Duodenal mucosa (tissue), 2 donors: ENCODE results near the gene PTPRE.

Experiments
- H3K27ac ChIP-seq: one replicate; pipeline ENCODE4 v1.7.0; 2013; ENCODE audit warnings: low read depth, low read length
- H3K27me3 ChIP-seq, 2 donors: one replicate each; pipeline ENCODE4 v1.7.0; 2013; ENCODE audit warnings: low read length in 2 of 2, control low read depth in 1 of 2; ENCODE audit not compliant: insufficient read depth in 2 of 2, control insufficient read depth in 1 of 2
- H3K36me3 ChIP-seq, 2 donors: one replicate each; pipeline ENCODE4 v1.7.0; 2013; ENCODE audit warnings: low read length in 2 of 2, control low read depth in 1 of 2; ENCODE audit not compliant: insufficient read depth in 2 of 2, control insufficient read depth in 1 of 2
- H3K4me1 ChIP-seq, 2 donors: one replicate each; pipeline ENCODE4 v1.7.0; 2013; ENCODE audit warnings: low read length in 2 of 2, control low read depth in 1 of 2; ENCODE audit not compliant: insufficient read depth in 2 of 2, control insufficient read depth in 1 of 2
- H3K4me3 ChIP-seq, 2 donors: one replicate each; pipeline ENCODE4 v1.7.0; 2013; ENCODE audit warnings: low read length in 2 of 2, low read depth in 1 of 2
- H3K9ac ChIP-seq, 2 donors: one replicate each; pipeline ENCODE4 v1.7.0; 2013; ENCODE audit warnings: low read length in 2 of 2, low read depth in 1 of 2
- H3K9me3 ChIP-seq, 2 donors: one replicate each; pipeline ENCODE4 v1.7.0; 2013; ENCODE audit warnings: low read length in 2 of 2, control low read depth in 1 of 2; ENCODE audit not compliant: control insufficient read depth in 1 of 2

The PTPRE gene

GRCh38 chr10:127937069-127937468, 30.2 kb downstream of the PTPRE start:
- H3K9ac ChIP-seq: no peak overlapping the region
- no peak overlapping the region for H3K4me3 ChIP-seq
- no peak overlapping the region for H3K27ac ChIP-seq
- H3K4me1 ChIP-seq: no peaks in the 10 kb centered on the region
- peaks cover 0 to 7% of the 10 kb centered on the region in 2 donors for H3K36me3 ChIP-seq
- no peaks in the 10 kb centered on the region for H3K27me3 ChIP-seq
- no peaks in the 10 kb centered on the region for H3K9me3 ChIP-seq

GRCh38 chr10:127937915-127938463, 31.1 kb downstream of the PTPRE start:
- Histone ChIP-seq H3K9me3 (no peaks in the 10 kb centered on the region), H3K27me3 (no peaks in the 10 kb centered on the region), H3K27ac (no peak overlapping the region), H3K36me3 (peaks cover 0 to 7% of the 10 kb centered on the region in 2 donors), H3K4me1 (no peaks in the 10 kb centered on the region), H3K9ac (no peak overlapping the region), H3K4me3 (no peak overlapping the region)

GRCh38 chr10:127939786-127940330, 33.0 kb downstream of the PTPRE start:
- no peak overlapping the region for H3K9ac ChIP-seq
- no peaks in the 10 kb centered on the region for H3K27me3 ChIP-seq
- H3K4me3 ChIP-seq: no peak overlapping the region
- no peaks in the 10 kb centered on the region for H3K4me1 ChIP-seq
- no peaks in the 10 kb centered on the region for H3K9me3 ChIP-seq
- H3K36me3 ChIP-seq: peaks cover 0 to 3% of the 10 kb centered on the region in 2 donors
- H3K27ac ChIP-seq: no peak overlapping the region

DNA sequence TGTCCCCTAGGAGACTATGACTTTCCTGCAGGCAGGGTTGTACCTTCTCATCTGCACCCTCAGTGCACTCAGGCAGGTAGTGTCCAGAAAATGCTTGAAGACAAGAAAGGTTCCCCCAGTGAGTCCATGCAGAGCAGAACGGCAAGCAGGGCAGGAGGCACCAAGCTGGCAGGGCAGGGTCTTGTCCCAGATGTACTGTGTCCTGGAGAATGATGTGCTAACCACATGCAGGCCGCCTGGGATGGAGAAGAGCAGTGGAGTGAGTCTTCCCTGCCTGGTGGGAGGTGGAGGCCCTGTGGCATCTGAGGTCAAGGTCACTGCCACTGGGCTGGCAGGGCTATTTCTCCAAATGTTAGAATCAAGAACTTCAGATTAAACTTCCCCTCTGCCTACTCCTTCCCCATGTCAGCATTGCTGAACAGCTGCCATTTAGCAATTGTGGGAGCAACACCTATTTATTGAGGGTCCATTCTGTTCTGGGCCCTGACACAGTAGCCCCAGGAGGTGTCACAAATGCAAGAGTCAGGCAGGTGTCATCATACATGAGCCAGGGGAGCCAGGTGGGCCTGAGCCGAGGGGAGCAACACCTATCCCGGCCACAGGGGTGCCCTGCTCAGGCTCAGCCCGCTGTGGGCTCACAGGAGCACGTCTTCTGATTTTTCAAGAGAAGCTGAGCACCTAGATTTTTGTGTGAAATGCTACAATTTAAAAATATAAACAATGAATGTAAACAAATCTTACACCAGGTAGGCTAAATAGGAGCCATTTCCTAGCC, 34.1 kb downstream of the PTPRE start:
- no peaks in the 10 kb centered on the region for H3K27me3 ChIP-seq
- peaks cover 0 to 11% of the 10 kb centered on the region in 2 donors for H3K4me1 ChIP-seq
- no peak overlapping the region for H3K9ac ChIP-seq
- H3K36me3 ChIP-seq: no peaks in the 10 kb centered on the region
- H3K4me3 ChIP-seq: no peak overlapping the region
- no peak overlapping the region for H3K27ac ChIP-seq
- no peaks in the 10 kb centered on the region for H3K9me3 ChIP-seq

DNA sequence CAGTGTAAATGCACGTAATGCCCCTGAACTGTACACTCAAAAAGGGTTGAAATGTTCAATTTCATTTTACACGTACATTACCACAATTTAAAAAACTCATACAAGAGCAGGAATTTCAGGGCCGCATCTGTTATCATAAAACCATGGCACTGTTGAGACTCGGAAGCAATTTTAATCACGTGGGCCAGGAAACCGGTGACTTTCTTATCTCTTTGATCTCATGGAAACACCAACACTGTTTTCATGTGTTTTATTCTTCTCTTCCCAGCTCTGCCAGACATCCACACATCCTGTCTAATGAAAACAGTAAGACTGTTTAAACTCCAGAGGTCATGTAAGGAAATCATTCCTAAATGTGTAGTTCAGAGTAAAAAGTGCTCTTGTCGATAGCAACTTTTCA, 35.9 kb downstream of the PTPRE start:
- Histone ChIP-seq H3K4me1 (peaks cover 0 to 11% of the 10 kb centered on the region in 2 donors), H3K27ac (no peak overlapping the region), H3K4me3 (no peak overlapping the region), H3K36me3 (no peaks in the 10 kb centered on the region), H3K9ac (no peak overlapping the region), H3K27me3 (no peaks in the 10 kb centered on the region), H3K9me3 (no peaks in the 10 kb centered on the region)

GRCh38 chr10:127943336-127943910, 36.5 kb downstream of the PTPRE start:
- Histone ChIP-seq H3K27me3 (no peaks in the 10 kb centered on the region), H3K27ac (no peak overlapping the region), H3K9me3 (no peaks in the 10 kb centered on the region), H3K4me3 (no peak overlapping the region), H3K9ac (no peak overlapping the region), H3K36me3 (no peaks in the 10 kb centered on the region), H3K4me1 (peaks cover 0 to 11% of the 10 kb centered on the region in 2 donors)

- Histone ChIP-seq H3K9me3 (no peaks in the 10 kb centered on the region), H3K27ac (no peak overlapping the region), H3K27me3 (no peaks in the 10 kb centered on the region), H3K9ac (no peak overlapping the region), H3K4me3 (no peak overlapping the region), H3K36me3 (no peaks in the 10 kb centered on the region), H3K4me1 (peaks cover 0 to 11% of the 10 kb centered on the region in 2 donors)
Observed at GRCh38 chr10:127944256-127944655, 37.4 kb downstream of the PTPRE start.

- Histone ChIP-seq H3K4me1 (peaks cover 0 to 11% of the 10 kb centered on the region in 2 donors), H3K9ac (no peak overlapping the region), H3K27ac (no peak overlapping the region), H3K36me3 (no peaks in the 10 kb centered on the region), H3K9me3 (no peaks in the 10 kb centered on the region), H3K27me3 (no peaks in the 10 kb centered on the region), H3K4me3 (no peak overlapping the region)
Observed at GRCh38 chr10:127945341-127945758, 38.4 kb downstream of the PTPRE start.

DNA sequence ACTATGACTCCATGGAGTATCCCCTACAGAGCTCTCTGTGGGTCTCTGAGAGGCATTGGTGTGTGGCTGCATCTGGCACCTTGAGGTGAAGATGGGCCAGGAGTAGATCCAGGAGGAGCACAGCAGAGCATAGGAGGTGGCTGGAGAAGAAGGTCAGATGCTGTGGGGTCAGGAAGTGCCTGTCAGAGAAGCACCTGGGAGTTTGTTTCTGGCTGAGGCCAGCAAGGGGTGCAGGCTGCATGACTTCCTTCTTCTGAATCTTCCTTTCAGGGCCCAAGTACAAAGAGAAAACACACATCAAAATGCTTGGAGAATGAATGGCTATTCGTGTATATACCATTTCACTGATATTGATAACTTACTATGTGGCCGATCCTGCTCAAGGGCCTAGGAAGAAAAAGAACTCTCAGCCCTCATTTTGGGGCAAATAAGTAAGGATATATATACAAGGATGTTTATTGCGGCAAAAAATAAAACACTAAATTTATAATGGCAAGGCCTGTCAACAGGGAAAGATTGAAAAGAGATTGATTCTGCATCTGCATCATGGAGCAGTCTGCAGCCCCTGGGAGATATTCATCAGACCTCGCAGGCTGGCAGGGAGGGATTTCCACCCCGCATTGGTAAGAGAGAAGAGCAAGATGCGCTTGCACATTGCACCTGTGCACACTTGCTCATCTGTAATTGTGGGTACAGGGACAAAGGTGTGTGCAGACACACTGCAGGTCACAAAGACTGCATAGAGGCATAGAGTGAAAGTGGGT, 39.2 kb downstream of the PTPRE start:
- Histone ChIP-seq H3K27me3 (no peaks in the 10 kb centered on the region), H3K4me1 (peaks cover 0 to 11% of the 10 kb centered on the region in 2 donors), H3K27ac (no peak overlapping the region), H3K36me3 (no peaks in the 10 kb centered on the region), H3K9ac (no peak overlapping the region), H3K4me3 (no peak overlapping the region), H3K9me3 (no peaks in the 10 kb centered on the region)

DNA sequence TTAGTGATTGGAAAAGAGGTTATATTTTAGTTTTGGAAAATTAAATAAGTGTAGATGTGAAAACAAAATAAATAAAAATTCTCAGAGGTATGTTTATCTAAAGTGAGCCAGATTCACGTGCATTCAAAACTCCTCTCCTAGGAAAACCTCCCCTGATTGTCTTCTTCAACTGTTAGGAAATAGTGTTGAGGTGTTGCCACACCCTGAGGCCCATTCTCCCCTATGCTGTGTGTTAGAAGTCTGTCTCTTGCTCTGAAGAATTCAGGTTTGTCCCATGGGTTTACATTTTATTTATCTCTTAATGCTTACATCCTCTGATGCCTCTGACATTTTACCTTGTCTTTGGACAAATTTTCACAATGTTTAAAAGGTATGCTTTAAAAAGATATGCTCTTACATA, 40.3 kb downstream of the PTPRE start:
- Histone ChIP-seq H3K4me3 (no peak overlapping the region), H3K9ac (no peak overlapping the region), H3K9me3 (no peaks in the 10 kb centered on the region), H3K36me3 (no peaks in the 10 kb centered on the region), H3K4me1 (peaks cover 0 to 11% of the 10 kb centered on the region in 2 donors), H3K27ac (no peak overlapping the region), H3K27me3 (no peaks in the 10 kb centered on the region)
